HG03175 (cell line): Measurements from ENCODE around the gene ZNF20.

Experiments used
- ATAC-seq: cut with Tn5 transposase; IDR thresholded peaks from one replicate; pipeline ENCODE4 v1.9.1; 2021; ENCODE audit warnings: mild to moderate bottlenecking, moderate library complexity; ENCODE audit not compliant: unreplicated experiment

The ZNF20 gene

GRCh38 chr19:12139885-12140544 is at the start of gene ZNF20:
Gene ZNF20 (minus strand): TSS chr19:12140350. CDS start chr19:12140182, 168 bp downstream.
- peak; percentile 88 for ATAC-seq

DNA sequence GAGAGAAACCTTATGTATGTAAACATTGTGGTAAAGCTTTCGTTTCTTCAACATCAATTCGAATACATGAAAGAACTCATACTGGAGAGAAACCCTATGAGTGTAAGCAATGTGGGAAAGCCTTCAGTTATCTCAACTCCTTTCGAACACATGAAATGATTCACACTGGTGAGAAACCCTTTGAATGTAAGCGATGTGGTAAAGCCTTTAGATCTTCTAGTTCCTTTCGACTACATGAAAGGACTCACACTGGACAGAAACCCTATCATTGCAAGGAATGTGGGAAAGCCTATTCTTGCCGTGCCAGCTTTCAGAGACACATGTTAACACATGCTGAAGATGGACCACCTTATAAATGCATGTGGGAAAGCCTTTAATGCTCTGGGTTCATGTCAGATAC is 47.5 kb upstream of the ZNF20 start:
- no peak for ATAC-seq

DNA sequence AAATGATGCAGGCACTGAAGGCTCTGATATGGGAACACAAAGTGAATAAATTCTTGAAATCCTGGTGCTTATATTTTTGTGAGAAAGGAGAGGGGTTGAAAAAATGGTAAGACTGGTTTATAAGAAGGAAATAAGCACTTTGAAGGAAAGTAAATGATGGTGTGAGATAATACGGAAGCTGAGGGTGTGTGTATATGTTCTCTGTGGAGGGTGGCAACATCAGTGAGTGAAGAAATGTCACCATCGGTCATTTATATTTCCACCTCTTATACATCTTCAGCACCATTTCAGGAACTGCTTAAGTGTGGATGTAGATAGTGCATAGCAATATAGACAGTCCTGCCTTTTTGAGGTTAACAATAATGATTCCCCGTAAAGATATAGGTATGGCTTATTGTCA is 40.2 kb upstream of the ZNF20 start:
- no peak for ATAC-seq

DNA sequence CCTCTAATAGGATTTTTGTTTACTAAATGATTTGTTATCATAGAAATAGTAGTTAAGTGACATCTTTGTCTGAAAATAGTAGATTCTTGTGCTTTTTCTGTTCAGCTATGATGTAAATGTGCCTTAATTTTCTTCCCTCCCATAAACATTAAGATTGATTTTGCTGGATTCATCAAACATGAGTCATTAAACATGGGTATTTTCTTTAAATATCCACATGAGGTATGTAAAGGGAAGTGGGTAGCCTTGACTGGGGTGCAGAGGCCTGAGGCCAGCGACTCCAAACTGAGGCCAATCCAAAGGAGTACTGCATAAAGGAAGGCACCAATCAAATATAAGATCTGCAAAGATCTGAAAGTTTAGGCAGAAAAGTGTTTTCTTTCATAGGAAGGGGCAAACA is 26.5 kb upstream of the ZNF20 start:
- no peak for ATAC-seq

- no peak for ATAC-seq
These were observed 23.7 kb upstream of the ZNF20 start for GRCh38 chr19:12163826-12164225.

DNA sequence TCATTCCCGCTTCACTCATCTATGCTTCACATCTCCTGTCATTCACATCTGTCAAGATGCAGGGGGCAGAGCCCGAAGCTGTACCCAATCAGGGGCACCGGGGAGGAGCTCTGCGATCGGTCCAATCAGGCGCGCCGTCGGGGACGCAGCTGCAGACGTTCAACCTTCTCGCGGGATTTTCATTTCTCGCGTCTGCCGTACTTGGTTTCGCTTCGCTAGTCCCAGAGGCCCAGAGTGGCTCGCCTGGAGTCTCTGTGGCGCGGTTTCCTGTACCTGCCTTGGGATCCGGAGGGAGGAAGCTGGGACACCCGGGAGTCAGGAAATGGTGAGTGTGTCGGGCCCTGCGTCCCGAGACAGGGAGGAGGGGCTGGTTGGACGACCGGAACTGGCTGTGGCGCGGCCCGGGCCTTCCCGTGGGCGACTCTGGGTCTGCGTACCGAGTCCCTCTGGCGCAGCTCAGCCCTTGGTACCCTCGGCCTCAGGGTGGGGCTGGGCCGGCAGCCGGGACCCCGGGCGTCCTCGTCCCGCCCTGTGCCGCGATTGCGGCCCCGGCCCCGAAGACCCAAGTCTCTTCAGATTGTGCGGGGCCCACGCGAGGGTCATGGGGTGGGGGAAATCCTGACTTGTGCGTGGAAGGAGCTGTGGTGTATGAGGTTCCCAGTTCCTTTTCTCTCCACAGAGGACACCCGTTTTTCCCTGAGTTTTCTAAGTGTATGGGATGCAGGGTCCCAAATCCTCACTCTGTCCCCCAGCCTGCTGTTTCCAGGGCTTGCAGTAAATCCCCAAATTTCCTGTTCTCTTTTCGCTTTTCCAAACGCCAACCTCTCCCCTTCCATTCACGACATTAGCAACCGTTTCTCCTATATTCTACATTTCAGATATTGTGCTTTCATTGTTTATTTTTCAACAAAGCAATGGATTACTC is 23.0 kb upstream of the ZNF20 start, which contains the start of gene ZNF136:
Gene ZNF136, plus strand, starts transcription at position 215 of the 925 bp plus-strand sequence. Its CDS starts 108 bp downstream, at position 323.
- ATAC-seq = peak; percentile 95

DNA sequence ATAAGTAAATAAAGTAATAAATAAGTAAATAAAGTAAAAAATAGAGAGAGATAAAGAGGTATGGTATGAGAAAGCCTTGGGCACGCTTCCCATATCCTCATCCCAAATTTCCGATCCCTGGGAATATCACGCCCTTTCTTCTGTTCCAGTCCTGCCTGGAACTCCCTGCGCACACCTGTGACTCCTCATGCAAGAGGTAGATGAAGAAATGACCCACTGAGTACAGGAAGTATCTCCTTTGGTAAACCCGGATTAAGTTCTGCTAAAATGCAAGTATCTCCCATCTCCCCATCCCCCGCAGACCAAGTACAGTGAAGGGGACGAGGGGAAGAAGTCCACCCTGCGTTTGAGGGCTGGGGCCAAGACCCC is 22.3 kb upstream of the ZNF20 start:
- peak; percentile 17 for ATAC-seq

DNA sequence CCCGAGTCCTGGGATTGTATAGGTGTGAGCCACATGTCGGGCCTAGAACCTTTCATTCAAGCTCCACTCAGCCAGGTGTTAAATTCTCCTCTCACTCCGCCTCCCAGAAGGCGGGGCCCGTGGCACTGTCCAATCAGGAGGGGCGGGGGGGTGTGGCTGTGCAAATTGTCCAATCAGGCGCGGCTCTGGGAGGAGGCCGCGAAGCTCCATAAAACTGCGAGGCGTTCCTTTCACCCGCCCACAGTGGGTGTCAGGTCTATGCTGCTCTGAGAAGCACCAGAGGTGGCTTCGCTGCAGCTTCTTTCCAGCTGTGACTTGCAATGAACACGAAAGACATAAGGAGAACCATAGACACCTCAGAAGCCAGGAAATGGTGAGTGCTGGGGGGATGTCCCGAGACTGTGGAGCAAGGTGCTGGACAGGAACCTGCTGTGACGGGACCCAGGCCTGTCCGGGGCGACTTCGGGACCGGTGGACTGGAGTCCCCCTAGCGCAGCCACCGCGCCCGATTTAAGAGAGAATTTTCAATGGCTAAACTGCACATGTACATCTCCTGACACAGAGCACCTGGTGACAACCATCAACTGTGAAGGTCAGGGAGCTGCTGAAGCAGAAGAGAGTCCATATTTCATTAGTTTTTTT is 19.7 kb upstream of the ZNF20 start:
- ATAC-seq = no peak

DNA sequence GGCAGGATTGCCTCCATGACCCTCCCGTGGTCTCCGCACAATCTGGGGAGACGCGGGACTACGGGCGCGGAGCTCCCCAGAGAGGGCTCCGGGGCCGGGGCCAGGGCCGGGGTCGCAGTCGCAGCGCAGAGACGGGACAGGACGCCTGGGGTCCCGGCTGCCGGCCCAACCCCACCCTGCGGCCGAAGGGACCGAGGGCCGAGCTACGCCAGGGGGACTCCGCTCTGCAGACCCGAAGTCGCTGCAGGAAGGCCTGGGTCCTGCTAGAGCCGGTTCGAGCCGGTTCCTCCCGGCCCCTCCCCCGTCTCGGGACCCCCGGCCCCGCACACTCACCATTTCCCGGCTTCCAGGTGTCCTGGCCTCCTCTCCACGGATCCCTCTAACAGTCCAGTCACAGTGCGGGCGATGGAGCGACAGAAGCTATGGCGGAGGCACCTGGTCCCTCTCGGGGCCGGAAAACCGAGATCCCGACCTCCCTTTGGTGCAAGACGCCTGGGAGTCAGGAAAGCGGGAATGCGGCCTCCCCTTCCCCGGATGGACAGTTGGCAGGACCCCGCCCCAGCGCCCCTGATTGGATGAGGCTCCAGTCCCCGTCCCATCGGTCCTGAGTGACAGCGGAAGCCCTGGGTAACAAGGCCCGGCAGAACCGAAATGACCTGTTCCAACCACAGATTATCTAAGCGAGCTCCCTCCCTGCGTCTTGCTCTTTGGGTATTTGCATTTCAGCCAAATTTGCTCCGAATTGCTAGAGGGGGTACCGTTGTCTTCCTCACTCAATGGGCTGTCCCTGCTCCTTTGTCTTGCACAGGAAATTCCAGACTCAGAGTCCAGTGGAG is 16.3 kb upstream of the ZNF20 start, which contains the start of gene ZNF625:
Gene ZNF625, minus strand, starts transcription at position 512 of the 836 bp plus-strand sequence. Its CDS starts 176 bp downstream, at position 336.
- ATAC-seq = peak; percentile 73

- no peak for ATAC-seq
These were observed 15.2 kb upstream of the ZNF20 start for GRCh38 chr19:12155324-12155860.

DNA sequence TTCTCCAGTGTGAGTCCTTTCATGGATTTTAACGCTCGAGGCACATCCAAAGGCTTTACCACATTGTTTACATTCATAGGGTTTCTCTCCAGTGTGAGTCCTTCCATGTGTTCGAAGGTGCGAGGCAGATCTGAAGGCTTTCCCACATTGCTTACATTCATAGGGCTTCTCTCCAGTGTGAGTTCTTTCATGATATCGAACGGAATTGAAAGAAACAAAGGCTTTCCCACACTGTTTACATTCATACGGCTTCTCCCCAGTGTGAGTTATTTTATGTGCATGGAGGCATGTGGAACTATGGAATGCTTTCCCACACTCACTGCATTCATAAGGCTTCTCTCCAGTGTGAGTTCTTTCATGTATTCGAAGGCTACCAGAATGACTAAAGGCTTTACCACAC is 5.2 kb upstream of the ZNF20 start:
- no peak for ATAC-seq

GRCh38 chr19:12141405-12141736 is 1.2 kb upstream of the ZNF20 start:
- no peak for ATAC-seq

DNA sequence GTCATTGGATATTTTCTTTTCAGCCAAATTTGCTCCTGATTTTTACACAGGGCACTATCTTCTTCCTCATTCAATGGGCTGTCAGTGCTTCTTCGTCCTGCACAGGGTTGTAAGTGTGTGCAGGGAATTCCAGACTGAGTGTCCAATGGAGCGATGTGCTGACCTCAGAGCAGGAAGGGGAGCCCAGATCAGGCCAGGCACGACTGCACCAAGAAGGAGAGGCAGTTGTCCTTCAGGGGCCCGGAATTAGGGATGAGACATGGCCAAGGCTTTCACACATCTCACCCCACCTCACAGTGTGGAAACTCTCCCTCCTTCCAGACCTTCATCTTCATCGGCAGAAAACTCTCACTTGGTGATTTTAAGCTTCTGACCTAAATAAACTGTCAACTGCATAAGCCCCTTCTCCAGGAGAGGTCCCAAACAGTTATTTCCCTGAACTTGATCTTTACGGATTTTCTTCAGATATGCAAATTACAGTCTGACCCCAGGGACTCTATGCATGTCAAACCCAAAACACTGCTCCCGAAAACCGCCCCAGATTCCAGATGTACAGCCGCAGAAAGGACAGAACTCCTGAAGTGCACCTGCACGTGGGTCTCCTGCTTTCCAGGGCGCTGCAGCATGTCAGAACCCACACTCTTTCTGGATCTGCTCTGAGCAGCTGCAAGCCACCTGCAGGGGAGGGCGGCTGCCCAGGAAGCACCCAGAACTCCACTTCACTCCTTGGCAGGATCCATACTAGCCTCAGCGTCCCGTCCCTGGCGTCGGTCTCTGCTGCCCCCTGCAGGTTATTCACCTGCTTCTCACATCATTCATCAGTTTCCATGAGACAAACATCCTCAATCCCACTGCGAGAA is 625 bp upstream of the ZNF20 start:
- no peak for ATAC-seq

DNA sequence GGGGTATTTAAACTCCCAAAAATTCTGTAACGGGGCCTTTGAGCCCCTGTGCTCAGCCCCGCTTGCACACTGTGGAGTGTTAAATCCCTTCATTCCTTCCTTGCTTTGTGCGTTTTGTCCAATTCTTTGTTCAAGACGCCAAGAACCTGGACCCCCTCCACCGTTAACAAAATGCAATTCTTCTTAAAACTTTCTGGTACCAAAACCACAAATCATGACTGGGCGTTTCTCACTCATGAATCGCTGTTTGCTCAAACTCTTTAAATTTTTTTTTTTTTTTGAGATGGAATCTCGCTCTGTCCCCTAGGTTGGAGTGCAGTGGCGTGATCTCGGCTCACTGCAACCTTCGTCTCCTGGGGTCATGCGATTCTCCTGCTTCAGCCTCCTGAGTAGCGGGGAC is 881 bp downstream of the ZNF20 start:
- no peak for ATAC-seq

- no peak for ATAC-seq
These were observed 2.8 kb downstream of the ZNF20 start for GRCh38 chr19:12137221-12137940.

DNA sequence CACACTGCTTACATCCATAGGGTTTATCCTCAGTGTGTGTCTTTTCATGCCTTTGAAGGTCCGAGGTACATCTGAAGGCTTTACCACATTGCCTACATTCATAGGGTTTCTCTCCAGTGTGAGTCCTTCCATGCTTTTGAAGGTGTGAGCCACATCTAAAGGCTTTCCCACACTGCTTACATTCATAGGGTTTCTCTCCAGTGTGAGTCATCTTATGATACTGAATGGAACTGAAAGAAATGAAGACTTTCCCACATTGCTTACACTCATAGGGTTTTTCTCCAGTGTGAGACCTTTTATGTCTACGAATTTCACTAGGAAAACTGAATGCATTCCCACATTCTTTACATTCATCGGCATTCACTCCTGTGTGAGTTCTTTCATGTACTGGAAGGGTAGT is 7.1 kb downstream of the ZNF20 start:
- no peak for ATAC-seq

GRCh38 chr19:12126707-12127106 is 13.4 kb downstream of the ZNF20 start:
- no peak for ATAC-seq

GRCh38 chr19:12117201-12117970 is 22.8 kb downstream of the ZNF20 start:
- ATAC-seq = no peak
